Trophoblast cell (in vitro differentiated cells and primary cell): ENCODE data around the gene BAMBI.

Experiments used
- DNase-seq, 2 donors: peaks; one replicate each; pipeline ENCODE4 v3.0.0-alpha.2; 2016
- H2AFZ ChIP-seq: 2 replicates; pipeline ENCODE4 v1.6.1; 2013; ENCODE audit warnings: low read length, moderate library complexity, mild to moderate bottlenecking; ENCODE audit not compliant: insufficient read depth, poor library complexity
- H2AK5ac ChIP-seq: 2 replicates; pipeline ENCODE4 v1.6.1; 2013; ENCODE audit warnings: mild to moderate bottlenecking, low read length
- H2BK120ac ChIP-seq: 2 replicates; pipeline ENCODE4 v1.6.1; 2013; ENCODE audit warnings: low read length, mild to moderate bottlenecking, moderate library complexity; ENCODE audit not compliant: insufficient read depth, poor library complexity
- H2BK12ac ChIP-seq: 2 replicates; pipeline ENCODE4 v1.6.1; 2013; ENCODE audit warnings: mild to moderate bottlenecking, low read length, moderate library complexity
- H2BK5ac ChIP-seq: 2 replicates; pipeline ENCODE4 v1.6.1; 2013; ENCODE audit warnings: low read length, low read depth, moderate library complexity, mild to moderate bottlenecking; ENCODE audit not compliant: poor library complexity
- H3K14ac ChIP-seq: 2 replicates; pipeline ENCODE4 v1.6.1; 2013; ENCODE audit warnings: mild to moderate bottlenecking, low read length
- H3K18ac ChIP-seq: 2 replicates; pipeline ENCODE4 v1.6.1; 2013; ENCODE audit warnings: mild to moderate bottlenecking, low read length
- H3K23ac ChIP-seq: 2 replicates; pipeline ENCODE4 v1.6.1; 2013; ENCODE audit warnings: low read length
- H3K27ac ChIP-seq: 2 replicates; pipeline ENCODE4 v1.5.1; 2013; ENCODE audit warnings: low read depth, mild to moderate bottlenecking, inconsistent platforms, low read length, moderate library complexity
- H3K27me3 ChIP-seq: 2 replicates; pipeline ENCODE4 v1.6.1; 2013; ENCODE audit warnings: inconsistent platforms, mild to moderate bottlenecking, low read length, moderate library complexity; ENCODE audit not compliant: insufficient read depth
- H3K36me3 ChIP-seq, 2 experiments: 1 replicate in 1 of 2; 2 replicates in 1 of 2; pipeline ENCODE4 v1.6.1; 2013; ENCODE audit warnings: low read length in 2 of 2, mild to moderate bottlenecking in 2 of 2, moderate library complexity in 1 of 2; ENCODE audit not compliant: insufficient read depth in 2 of 2, control insufficient read depth in 1 of 2
- H3K4ac ChIP-seq: 2 replicates; pipeline ENCODE4 v1.6.1; 2013; ENCODE audit warnings: low read depth, mild to moderate bottlenecking, low read length, moderate library complexity
- H3K4me1 ChIP-seq, 2 experiments: 1 replicate in 1 of 2; 2 replicates in 1 of 2; pipeline ENCODE4 v1.6.1; 2013; ENCODE audit warnings: low read length in 2 of 2, mild to moderate bottlenecking in 2 of 2, moderate library complexity in 1 of 2; ENCODE audit not compliant: insufficient read depth in 2 of 2, control insufficient read depth in 1 of 2
- H3K4me2 ChIP-seq: 2 replicates; pipeline ENCODE4 v1.6.1; 2013; ENCODE audit warnings: inconsistent platforms, mild to moderate bottlenecking, low read length, moderate library complexity
- H3K4me3 ChIP-seq: 2 replicates; pipeline ENCODE4 v1.5.1; 2013; ENCODE audit warnings: mild to moderate bottlenecking, low read depth, low read length, inconsistent platforms
- H3K79me1 ChIP-seq: one replicate; pipeline ENCODE4 v1.6.1; 2013; ENCODE audit warnings: low read length
- H3K79me2 ChIP-seq: 2 replicates; pipeline ENCODE4 v1.6.1; 2013; ENCODE audit warnings: low read length, mild to moderate bottlenecking; ENCODE audit not compliant: control insufficient read depth, insufficient read depth, poor library complexity
- H3K9ac ChIP-seq: 2 replicates; pipeline ENCODE4 v1.6.1; 2013; ENCODE audit warnings: mild to moderate bottlenecking, low read length
- H3K9me3 ChIP-seq: 2 replicates; pipeline ENCODE4 v1.6.1; 2013; ENCODE audit warnings: low read depth, mild to moderate bottlenecking, control low read depth, inconsistent platforms, low read length; ENCODE audit not compliant: insufficient read depth
- H4K12ac ChIP-seq: 2 replicates; pipeline ENCODE4 v1.6.1; 2013; ENCODE audit warnings: low read depth, mild to moderate bottlenecking, low read length, moderate library complexity
- H4K8ac ChIP-seq: 2 replicates; pipeline ENCODE4 v1.6.1; 2013; ENCODE audit warnings: low read depth, mild to moderate bottlenecking, low read length, moderate library complexity
- H4K91ac ChIP-seq: one replicate; pipeline ENCODE4 v1.6.1; 2013; ENCODE audit warnings: low read depth, mild to moderate bottlenecking, low read length, moderate library complexity
- WGBS: extraction: QIAGEN DNeasy Blood & Tissue Kit; methylation state at CpG from one replicate; pipeline ENCODE4 v1.1.7; 2013; ENCODE audit warnings: missing lambda C conversion rate; ENCODE audit not compliant: insufficient read length, insufficient coverage; ENCODE audit errors: extremely low coverage; 5-methylcytosine and 5-hydroxymethylcytosine counted together

BAMBI gene

GRCh38 chr10:28685717-28686116, 8.4 kb downstream of the BAMBI start:
- Histone ChIP-seq H3K4me2 (no peak overlapping the region), H4K12ac (no peak overlapping the region), H4K91ac (no peak overlapping the region), H2AK5ac (no peak overlapping the region), H3K23ac (no peak overlapping the region), H2BK12ac (no peak overlapping the region), H4K8ac (no peak overlapping the region), H3K4me1 (peaks cover 0 to 2% of the 10 kb centered on the region in 2 experiments), H3K36me3 (peaks cover 11 to 13% of the 10 kb centered on the region in 2 experiments), H3K9ac (no peak overlapping the region), H3K27me3 (no peaks in the 10 kb centered on the region), H3K4me3 (no peak overlapping the region), H3K79me2 (peaks cover 8% of the 10 kb centered on the region), H2BK120ac (no peak overlapping the region), H3K4ac (no peak overlapping the region), H2BK5ac (no peak overlapping the region), H3K9me3 (peaks cover 1% of the 10 kb centered on the region), H3K79me1 (peaks cover 5% of the 10 kb centered on the region), H3K14ac (no peak overlapping the region), H2AFZ (no peak overlapping the region), H3K27ac (peak overlapping the region; percentile 22), H3K18ac (no peak overlapping the region)
- WGBS: no CpG with 5 or more reads among the region's 5 CpGs
- DNase-seq: no peak

DNA sequence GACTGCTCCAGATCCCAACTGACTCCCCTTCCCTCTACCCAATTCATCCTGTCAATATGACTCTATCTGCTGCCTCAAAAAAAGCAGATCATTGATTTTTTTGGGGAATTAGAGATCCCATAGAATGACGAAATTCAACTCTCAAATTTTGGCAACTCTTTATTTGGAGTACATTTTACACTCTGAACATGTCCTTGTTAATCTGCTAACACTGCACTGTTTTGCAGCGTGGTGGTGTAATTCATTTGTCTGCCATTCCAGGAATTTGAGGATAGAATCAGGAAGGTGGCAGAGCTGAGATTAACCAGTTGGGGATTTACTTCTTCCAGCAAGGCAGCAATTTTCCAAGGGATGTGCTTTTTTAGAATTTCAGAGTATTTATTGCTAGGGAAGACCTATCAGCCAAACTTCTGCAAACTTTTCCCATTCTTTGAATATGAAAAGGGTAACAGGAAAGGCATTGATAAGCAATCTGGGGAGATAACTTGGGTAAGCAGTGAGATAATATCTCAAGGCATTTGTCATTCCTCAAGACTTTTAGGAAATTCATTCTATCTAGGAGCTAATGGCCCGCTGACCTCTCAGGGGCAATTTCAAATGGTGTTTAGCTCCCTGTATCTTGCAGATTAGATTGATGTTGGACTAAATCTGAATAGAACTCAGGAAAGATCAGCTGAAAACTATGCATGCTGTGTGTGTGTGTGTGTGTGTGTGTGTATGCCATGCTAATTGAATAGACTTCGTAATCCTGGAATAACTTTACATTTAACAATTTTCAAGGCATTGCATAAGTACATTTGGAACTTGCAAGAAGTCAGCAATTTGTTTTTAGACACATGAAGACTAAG, 9.7 kb downstream of the BAMBI start:
- Histone ChIP-seq H3K79me2 (peaks cover 1% of the 10 kb centered on the region), H2BK120ac (no peak overlapping the region), H3K4ac (no peak overlapping the region), H4K12ac (no peak overlapping the region), H4K8ac (no peak overlapping the region), H3K23ac (no peak overlapping the region), H4K91ac (no peak overlapping the region), H3K18ac (no peak overlapping the region), H3K27ac (peak overlapping the region; percentile 75), H3K79me1 (peaks cover 5% of the 10 kb centered on the region), H3K27me3 (no peaks in the 10 kb centered on the region), H2AK5ac (no peak overlapping the region), H2AFZ (no peak overlapping the region), H3K9ac (no peak overlapping the region), H2BK5ac (no peak overlapping the region), H3K9me3 (peaks cover under 1% of the 10 kb centered on the region), H3K4me1 (peaks cover 0 to 2% of the 10 kb centered on the region in 2 experiments), H2BK12ac (no peak overlapping the region), H3K4me2 (no peak overlapping the region), H3K14ac (no peak overlapping the region), H3K4me3 (no peak overlapping the region), H3K36me3 (peaks cover 4% of the 10 kb centered on the region in 2 experiments)
- no CpG with 5 or more reads among the region's 4 CpGs for WGBS
- DNase-seq: peak in 1 of 2 donors; percentile 44

DNA sequence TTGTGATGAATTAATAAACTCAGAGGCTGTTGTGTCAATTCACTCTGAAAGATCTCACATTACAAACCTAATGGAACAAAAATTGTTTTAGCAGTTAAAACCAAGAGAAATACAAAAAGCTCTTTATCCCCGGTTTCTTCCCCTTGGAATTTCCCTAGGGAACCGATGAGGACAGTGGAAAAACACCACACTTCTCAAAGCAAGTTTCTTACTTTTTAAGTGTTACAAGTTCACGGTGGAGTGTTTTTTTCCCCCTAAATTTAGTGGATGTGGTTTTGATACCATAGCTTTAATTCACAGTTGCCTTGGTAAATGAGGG, 10.3 kb downstream of the BAMBI start:
- Histone ChIP-seq H2BK120ac (peak overlapping the region; percentile 51), H4K12ac (no peak overlapping the region), H2AK5ac (no peak overlapping the region), H3K4ac (no peak overlapping the region), H2AFZ (no peak overlapping the region), H3K9ac (no peak overlapping the region), H3K14ac (no peak overlapping the region), H3K27ac (peak overlapping the region; percentile 75), H3K4me3 (no peak overlapping the region), H3K79me1 (peaks cover 5% of the 10 kb centered on the region), H2BK12ac (no peak overlapping the region), H3K23ac (no peak overlapping the region), H3K27me3 (no peaks in the 10 kb centered on the region), H4K8ac (no peak overlapping the region), H3K4me1 (peaks cover 0 to 2% of the 10 kb centered on the region in 2 experiments), H3K4me2 (no peak overlapping the region), H3K9me3 (no peaks in the 10 kb centered on the region), H4K91ac (peak overlapping the region; percentile 62), H2BK5ac (peak overlapping the region; percentile 68), H3K18ac (no peak overlapping the region), H3K79me2 (no peaks in the 10 kb centered on the region), H3K36me3 (peaks cover 1 to 2% of the 10 kb centered on the region in 2 experiments)
- WGBS: no CpG with 5 or more reads among the region's 3 CpGs
- no peak for DNase-seq

- Histone ChIP-seq H3K9me3 (no peaks in the 10 kb centered on the region), H3K79me1 (peaks cover 5% of the 10 kb centered on the region), H3K18ac (no peak overlapping the region), H4K8ac (no peak overlapping the region), H2AK5ac (no peak overlapping the region), H3K36me3 (no peaks in the 10 kb centered on the region), H3K23ac (no peak overlapping the region), H3K27me3 (no peaks in the 10 kb centered on the region), H3K9ac (no peak overlapping the region), H3K27ac (no peak overlapping the region), H3K14ac (no peak overlapping the region), H2BK12ac (no peak overlapping the region), H3K4me3 (no peak overlapping the region), H3K4me1 (peaks cover 0 to 2% of the 10 kb centered on the region in 2 experiments), H2AFZ (no peak overlapping the region), H3K4ac (no peak overlapping the region), H4K91ac (peak overlapping the region; percentile 27), H2BK120ac (no peak overlapping the region), H2BK5ac (no peak overlapping the region), H4K12ac (no peak overlapping the region), H3K79me2 (no peaks in the 10 kb centered on the region), H3K4me2 (no peak overlapping the region)
- WGBS: no CpG with 5 or more reads among the region's 2 CpGs
- no peak for DNase-seq
Observed at GRCh38 chr10:28690545-28690944, 13.2 kb downstream of the BAMBI start.
